Fibroblast of lung (primary cell): ENCODE data around the gene WWOX.

Experiments used
- EZH2 ChIP-seq: IDR thresholded peaks from 2 replicates; pipeline ENCODE4 v1.5.1; 2012; ENCODE audit warnings: low read length, control low read depth, mild to moderate bottlenecking; ENCODE audit errors: missing control alignments
- TF ChIP-seq, protein P1 (sequence below), 2 donors: IDR thresholded peaks in 1 of 2; conservative IDR thresholded peaks in 1 of 2; 1 replicate in 1 of 2; 2 replicates in 1 of 2; pipeline ENCODE4 v1.5.1; 2011 to 2012; ENCODE audit warnings: low read length in 2 of 2, control low read depth in 1 of 2, inconsistent platforms in 1 of 2, low read depth in 1 of 2, mild to moderate bottlenecking in 1 of 2

DNA sequence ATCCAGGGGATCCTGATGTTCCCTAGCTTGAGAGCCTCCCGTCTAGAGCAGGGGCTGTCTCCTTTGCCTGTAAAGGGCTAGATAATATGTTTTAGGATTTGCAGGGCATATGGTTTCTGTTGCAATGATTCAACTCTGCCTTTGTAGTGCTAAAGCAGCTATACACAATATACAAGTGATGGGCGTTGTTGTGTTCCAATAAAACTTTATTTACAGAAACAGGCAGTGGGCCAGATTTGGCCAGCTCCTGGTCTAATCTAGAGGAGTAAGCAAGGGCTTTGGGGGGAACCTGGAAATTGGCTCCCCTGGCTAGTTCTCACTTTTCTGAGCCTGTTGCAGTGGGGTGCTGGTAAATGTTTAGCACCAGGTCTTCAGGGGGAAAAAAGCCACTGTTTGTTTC lies 13.8 kb downstream of the WWOX start:
- TF ChIP-seq, protein P1, sequence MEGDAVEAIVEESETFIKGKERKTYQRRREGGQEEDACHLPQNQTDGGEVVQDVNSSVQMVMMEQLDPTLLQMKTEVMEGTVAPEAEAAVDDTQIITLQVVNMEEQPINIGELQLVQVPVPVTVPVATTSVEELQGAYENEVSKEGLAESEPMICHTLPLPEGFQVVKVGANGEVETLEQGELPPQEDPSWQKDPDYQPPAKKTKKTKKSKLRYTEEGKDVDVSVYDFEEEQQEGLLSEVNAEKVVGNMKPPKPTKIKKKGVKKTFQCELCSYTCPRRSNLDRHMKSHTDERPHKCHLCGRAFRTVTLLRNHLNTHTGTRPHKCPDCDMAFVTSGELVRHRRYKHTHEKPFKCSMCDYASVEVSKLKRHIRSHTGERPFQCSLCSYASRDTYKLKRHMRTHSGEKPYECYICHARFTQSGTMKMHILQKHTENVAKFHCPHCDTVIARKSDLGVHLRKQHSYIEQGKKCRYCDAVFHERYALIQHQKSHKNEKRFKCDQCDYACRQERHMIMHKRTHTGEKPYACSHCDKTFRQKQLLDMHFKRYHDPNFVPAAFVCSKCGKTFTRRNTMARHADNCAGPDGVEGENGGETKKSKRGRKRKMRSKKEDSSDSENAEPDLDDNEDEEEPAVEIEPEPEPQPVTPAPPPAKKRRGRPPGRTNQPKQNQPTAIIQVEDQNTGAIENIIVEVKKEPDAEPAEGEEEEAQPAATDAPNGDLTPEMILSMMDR (conservative IDR thresholded peaks at IDR 0.05 in 1 of 2, IDR thresholded peaks at IDR 0.05 in 1 of 2; ENCODE audit: low read depth in 1 of 2, low read length in 2 of 2) = no peak
- TF ChIP-seq EZH2 = no peak
